AG09309 (cell line): Measurements from ENCODE around the gene DUSP6.

Experiments
- DNase-seq: peaks from one replicate; pipeline ENCODE4 v3.0.0-alpha.2; 2010; ENCODE audit warnings: low read depth
- H3K4me3 ChIP-seq: 2 replicates; pipeline ENCODE4 v1.5.1; 2011; ENCODE audit warnings: mild to moderate bottlenecking, low read depth, low read length, moderate library complexity; ENCODE audit not compliant: control insufficient read depth
- TF ChIP-seq, protein P1 (sequence below): IDR thresholded peaks from 2 replicates; pipeline ENCODE4 v1.5.1; 2011; ENCODE audit warnings: mild to moderate bottlenecking, low read depth, low read length, inconsistent platforms; ENCODE audit not compliant: insufficient read depth, control insufficient read depth; ENCODE audit errors: missing control alignments

The DUSP6 gene, protein sequence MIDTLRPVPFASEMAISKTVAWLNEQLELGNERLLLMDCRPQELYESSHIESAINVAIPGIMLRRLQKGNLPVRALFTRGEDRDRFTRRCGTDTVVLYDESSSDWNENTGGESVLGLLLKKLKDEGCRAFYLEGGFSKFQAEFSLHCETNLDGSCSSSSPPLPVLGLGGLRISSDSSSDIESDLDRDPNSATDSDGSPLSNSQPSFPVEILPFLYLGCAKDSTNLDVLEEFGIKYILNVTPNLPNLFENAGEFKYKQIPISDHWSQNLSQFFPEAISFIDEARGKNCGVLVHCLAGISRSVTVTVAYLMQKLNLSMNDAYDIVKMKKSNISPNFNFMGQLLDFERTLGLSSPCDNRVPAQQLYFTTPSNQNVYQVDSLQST

DNA sequence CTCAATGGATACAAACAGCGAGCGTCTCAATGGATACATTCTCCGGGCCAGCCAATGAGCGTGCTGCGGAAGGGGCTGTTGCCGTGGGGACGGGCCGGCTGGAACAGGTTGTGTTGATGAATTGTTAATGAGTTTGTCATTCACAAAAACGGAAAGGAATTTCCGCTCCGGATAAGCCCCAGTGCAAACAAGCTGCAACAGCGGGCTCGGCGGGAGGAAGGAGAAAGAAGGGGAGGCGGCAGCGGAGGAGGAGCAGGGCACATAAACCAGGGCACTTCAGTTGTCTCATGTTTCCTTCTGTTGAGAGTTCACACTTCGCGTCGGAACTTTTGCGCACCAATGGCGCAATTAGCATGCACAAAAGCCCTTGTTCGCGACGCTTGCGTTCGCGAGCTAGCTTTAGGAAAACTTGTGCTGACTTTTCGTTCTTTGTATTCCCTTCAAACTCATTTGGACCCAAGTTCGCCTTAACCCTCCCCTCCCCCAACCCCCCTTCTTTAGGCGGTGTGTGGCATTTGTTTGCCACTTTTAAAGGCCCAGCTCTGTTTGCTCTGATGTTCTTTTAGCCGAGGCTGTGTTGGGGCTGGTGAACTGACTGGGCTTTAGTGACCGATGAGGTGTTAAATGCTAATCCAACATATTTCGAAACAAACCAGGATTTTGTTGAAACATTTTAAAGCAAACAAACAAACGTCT, at the start of gene DUSP6:
TSS of gene DUSP6 (minus strand) at position 10 of the 696 bp plus-strand sequence. CDS start 462 bp downstream, outside the sequence.
- peak within 1 kb of the TSS; percentile 69 for H3K4me3 ChIP-seq
- TF ChIP-seq, protein P1, sequence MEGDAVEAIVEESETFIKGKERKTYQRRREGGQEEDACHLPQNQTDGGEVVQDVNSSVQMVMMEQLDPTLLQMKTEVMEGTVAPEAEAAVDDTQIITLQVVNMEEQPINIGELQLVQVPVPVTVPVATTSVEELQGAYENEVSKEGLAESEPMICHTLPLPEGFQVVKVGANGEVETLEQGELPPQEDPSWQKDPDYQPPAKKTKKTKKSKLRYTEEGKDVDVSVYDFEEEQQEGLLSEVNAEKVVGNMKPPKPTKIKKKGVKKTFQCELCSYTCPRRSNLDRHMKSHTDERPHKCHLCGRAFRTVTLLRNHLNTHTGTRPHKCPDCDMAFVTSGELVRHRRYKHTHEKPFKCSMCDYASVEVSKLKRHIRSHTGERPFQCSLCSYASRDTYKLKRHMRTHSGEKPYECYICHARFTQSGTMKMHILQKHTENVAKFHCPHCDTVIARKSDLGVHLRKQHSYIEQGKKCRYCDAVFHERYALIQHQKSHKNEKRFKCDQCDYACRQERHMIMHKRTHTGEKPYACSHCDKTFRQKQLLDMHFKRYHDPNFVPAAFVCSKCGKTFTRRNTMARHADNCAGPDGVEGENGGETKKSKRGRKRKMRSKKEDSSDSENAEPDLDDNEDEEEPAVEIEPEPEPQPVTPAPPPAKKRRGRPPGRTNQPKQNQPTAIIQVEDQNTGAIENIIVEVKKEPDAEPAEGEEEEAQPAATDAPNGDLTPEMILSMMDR, result no peak
- peak; percentile 98 for DNase-seq

DNA sequence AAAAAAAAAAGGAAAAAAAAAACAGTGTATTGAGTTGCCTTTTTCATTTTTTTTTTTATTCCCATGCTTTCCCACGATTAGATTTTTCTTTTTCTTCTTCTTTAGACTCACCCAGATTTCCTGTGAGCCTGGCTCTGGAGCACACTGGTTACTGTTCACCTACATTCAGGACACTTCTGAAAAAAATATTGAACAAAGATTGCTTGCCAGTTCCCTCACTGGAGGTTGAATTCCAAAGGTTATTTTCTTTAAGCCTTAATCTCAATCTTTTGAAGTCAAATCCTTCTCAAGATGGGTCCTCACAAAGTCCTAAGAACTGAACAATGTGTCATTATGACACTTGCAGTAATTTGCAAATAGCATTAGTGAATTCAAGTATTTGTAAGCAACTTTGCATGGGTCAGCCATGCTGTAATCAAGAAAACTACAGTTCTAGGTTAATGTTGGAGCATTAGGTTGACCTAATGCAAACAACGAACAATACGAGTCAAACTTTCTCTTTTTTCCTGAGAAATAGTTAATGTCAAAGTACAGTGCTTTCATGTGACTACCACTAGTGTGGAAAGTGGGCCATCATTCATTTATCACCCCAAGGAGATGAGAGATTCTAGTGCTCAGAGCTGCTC, 49.2 kb upstream of the DUSP6 start:
- no peak overlapping the region for H3K4me3 ChIP-seq
- TF ChIP-seq, protein P1, result no peak

DNA sequence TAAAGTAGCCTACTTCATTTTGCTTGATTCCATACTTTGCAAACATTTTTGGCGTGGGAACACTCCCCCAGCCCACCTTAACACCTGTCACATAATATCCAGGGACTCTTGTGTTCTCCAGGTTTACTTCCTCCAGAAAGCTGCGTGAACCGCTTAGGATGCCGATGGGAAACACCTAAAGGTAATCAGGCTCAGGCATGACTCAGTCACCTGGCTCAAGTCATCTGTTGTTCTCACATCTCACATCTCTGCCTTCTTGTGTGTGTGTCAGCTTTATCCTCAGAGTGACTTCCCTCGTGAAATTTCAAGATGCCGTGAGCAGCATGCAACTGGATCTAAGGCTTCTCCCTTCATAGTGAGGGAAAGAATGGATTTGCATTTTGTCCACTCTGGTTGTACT, 48.1 kb upstream of the DUSP6 start:
- no peak for DNase-seq
- no peak overlapping the region for H3K4me3 ChIP-seq
- TF ChIP-seq, protein P1, result no peak

More for the DNA sequence above, 49.2 kb upstream of the DUSP6 start:
- no peak for DNase-seq

DNA sequence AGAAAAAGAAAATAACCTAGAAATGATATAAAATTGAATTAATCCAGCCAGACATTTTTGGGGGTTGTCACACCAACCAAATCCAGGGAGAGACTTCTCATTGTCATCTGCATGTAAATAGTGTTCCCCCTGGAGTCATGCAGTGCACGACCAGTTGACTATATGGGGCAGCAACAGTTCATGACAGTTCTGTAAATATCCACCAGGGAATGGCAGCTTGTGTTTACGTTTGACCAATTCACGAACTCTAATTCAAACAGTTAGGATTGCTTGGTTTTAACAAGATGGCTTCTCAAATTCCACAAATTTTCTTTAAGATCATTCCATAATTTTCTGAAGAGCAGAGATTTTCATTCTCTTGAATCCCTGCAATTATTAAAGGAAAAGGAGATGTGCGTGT, 43.4 kb upstream of the DUSP6 start:
- TF ChIP-seq, protein P1, result no peak
- H3K4me3 ChIP-seq, result no peak overlapping the region
- DNase-seq, result no peak

DNA sequence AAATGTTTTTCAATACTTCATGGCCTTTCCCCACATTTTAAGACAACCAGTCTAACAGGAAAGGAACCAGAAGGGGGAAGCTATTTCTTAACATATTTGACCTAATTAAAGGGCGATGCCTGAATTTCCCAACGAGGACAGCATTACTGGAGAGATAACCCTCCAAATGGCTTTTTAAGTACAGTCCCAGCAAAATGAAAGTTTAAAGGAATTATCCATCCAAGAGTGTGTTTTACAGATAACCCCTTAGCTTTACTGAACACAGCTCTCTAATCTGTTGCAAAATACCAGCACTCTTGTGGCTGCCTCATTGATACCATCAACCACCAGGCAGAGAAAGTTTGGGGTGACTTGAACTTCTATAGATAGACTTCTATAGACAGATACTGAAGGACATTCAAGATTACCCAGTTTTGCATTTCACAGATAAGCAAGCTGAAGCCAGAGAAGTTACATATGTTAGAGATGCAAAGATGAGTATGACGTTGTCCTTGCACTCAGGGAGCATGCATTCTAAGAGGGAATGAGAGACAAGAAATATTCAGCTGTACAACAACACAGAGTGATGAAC, 41.3 kb upstream of the DUSP6 start:
- TF ChIP-seq, protein P1, result no peak
- no peak for DNase-seq
- no peak overlapping the region for H3K4me3 ChIP-seq

DNA sequence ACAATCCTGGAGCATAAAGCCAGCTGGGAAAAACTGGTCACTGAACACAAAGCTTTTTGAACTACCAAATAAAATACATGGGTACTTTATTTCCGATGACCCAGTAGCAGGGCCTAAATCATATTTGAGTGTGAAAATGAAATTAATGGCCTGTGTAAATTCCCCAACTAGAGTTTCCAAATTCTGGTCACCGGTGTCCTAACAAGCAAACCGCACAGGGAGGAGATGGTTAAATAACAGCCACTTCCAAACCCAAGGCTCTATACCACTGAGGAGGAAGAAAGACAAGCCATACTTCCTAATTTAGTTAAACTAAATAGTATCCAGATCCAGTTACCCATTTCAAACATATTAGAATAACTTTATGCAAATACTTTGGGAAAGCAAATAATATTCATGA, 40.1 kb upstream of the DUSP6 start:
- DNase-seq, result no peak
- no peak overlapping the region for H3K4me3 ChIP-seq
- TF ChIP-seq, protein P1, result no peak
